Myocyte (in vitro differentiated cells): ENCODE data around the gene POLN. TPM values are rescaled to one million over a fixed set of nuclear protein-coding genes. Genes with fewer than 3 reads are reported as not detected.
"Not testable (repeated sequence)": the region's sequence is repeated elsewhere in the genome, so short reads cannot be mapped to it uniquely, and the experiment has no call there.

Experiments used
- DNase-seq: peaks from one replicate; pipeline ENCODE4 v3.0.0-alpha.2; 2012; ENCODE audit warnings: low read depth
- total RNA-seq: library from RNA; depleted of rRNA; stranded (reverse); fragments of >200 nt; gene quantifications from 2 replicates; pipeline ENCODE4 v1.2.3, GENCODE V29; 2014

Gene POLN
- total RNA-seq, 1 donor from 2014 or later: 7.8 TPM

DNA sequence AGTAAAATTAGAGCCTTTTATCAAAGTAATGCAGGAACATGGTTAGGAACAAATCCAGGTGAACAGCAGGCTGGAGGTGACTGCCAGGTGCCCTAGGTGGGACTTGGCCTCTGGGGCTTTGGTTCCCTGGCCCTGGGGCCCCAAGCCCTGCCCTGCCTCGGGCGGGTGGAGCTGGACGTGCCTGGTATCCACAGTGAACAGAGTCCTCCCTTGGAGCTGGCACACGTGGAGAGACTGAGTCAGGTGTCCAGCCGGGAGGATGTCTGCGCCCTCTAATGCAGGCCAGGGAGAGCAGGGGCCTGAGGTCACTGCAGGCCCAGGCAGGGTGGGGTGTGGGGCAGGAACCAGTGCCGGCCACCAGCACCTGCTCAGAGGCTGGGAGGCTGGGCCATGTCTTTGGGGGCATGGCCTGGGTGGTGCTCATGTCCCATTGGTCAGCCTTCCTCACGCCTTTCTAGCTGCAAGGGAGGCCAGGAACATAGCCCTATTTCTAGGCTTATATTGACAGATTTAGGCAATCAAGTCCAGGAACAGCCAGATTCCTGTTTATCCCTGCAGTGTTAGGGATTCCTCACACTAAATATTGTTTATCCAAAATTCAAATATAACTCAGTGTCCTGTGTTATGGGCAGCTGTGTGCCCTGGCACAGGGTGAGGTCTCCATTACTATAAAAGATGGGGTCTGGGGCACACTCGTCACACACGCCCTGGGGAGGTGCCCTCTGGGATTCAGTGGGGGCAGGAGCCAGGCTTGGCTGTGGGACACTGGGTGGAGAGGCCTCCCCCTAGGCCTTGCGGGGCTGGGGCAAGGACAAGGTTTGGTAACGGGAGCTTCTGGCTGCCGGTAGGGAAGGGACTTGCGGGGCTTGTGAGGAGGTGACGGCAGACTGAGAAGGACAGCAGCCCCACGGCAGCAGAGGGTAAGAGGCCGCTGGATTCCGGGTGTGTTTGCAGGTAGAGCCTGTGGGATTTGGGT, 197.1 kb downstream of the POLN start:
- DNase-seq: no peak

DNA sequence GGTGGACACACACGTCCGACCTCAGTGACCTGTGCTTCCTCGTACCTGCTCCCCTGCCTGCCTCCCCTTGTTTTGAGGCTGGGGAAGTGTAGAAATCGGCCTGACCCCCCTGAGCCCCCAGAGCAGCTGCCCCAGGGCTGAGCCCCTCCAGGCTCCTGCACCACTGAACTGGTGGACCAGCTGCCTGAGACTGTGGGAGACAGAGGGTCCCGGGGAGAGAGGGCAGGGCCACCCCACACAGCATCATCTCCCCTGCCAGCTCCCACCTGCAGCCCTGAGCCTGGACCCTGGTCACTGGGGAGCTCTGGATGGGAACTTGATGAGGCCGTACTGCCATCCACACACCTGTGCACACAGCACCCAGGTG, 197.8 kb downstream of the POLN start:
- DNase-seq: no peak

DNA sequence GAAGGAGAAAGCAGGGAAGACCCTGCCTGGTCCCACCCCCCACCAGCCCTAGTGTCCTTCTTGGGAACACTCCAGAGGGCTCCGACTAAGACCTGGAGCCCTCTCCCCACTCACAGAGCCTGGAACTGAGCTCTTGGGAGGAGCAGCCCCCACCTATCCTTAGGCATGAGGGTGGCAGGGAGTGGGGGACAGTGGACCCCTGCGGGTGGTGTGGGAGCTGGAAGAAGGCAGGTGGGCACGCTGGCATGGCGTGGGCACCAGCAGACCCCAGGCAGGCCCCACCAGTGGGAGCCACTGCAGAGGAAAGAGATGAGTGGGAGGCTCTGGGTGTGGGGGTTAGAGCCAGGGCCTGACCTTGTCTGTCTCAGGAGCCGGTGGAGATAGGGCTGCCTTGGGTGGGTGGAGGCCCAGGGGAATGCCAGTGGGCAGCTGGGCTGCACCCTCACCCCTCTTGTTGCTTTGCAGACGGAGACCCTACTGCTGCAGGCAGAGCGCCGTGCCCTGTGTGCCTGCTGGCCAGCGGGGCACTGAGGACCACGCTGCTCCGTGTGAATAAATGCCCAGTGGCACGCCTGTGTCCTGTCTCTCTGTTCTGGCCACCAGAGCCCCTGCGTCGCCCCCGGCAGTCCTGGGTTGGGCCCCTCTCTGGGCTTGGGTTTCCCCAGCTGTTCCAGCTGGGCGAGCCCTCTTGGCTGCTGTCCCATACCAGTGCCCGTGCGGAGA, 198.4 kb downstream of the POLN start:
- DNase-seq: no peak

DNA sequence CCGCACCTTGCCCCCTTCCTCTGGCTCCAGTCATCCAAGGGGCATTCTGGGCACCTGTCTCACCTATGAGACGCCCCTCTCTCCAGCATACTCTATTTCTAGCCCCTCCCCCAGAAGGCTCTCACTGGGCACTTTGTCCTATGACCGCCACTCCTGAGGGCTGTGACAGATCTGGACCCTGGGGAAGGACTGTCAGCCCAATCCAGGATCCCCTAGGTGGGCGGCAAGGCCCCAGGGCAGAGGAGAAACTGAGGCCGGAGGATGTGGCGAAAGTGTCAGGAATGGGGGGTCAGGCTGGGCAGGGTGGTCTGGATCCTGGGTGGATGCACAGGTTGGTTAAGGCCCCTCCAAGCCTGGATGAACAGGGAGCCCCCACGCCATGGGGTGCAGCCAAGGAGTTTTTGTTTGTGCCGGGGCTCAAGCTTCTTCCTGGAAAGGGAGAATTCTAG, 198.9 kb downstream of the POLN start:
- no peak for DNase-seq

DNA sequence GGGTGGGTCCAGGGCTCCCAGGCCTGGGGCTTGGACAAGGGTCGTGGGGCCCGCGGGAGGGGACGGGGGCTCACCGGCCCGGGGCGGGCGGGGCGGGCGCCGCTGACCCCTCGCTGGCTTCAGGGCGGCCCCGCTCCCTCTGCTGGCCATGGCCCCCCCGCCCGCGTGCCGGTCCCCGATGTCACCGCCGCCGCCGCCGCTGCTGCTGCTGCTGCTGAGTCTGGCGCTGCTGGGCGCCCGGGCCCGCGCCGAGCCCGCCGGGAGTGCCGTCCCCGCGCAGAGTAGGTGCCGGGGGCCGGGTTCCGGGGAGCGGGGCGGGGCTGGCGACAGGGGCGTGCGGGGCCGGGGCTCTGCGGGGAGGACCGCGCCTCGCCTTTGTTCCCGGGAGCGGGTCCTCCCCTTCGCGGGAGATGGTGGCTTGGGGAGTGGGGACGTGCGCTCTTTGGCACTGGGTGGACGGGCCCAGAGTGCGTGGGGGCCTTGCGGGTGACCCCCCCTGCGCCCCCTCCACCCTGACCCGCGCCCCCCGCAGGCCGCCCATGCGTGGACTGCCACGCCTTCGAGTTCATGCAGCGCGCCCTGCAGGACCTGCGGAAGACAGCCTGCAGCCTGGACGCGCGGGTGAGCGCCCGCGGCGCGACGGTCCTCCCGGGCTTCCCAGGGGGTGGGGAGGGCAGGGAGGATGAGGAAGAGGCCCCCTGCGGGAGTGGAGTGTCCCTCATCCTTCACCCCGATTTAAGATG, 199.5 kb downstream of the POLN start:
- DNase-seq: peak; percentile 21

DNA sequence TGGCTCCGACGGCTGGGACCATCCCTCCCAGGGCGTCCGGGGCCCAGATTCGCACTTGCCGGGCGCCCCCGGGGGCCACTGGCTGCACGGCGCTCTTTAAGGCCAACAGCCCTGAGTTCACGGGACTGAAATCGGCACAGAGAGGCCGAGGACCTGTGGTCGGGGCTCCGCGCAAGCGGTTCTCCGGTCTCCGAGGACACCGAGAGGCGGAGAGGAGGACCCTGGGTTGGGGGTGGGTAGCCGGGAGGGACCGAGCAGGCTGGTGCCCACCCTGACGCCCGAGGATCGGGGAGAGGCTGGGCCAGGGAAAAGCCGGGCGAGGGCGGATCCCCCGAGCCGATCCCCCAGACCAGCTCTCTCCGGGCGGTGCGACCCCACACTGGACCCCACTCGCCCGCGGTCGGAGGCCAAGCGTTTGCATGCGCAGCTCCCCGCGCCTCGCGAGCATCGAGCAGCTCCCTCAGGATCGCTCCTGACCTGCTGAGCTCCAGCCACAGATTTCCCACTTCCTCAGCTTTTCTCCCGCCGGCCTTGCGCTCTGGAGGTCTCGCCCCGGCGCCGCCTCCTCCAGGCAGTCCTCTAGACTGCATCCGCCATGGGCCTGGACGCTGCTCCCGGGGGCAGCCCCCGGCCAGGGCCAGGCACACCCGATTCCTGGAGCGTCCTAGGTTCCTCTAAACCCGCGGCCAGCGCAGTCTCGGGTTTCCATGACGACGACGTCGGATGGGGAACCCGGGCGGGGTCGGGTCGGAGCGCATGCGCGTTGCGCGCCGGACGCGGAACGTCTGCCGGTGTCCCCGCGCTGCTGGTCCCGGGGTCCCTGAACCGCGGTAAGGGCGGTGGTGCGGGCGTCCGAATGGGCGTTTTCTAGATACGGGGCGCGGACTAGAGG, 200.4 kb downstream of the POLN start:
- DNase-seq: peak; percentile 83

DNA sequence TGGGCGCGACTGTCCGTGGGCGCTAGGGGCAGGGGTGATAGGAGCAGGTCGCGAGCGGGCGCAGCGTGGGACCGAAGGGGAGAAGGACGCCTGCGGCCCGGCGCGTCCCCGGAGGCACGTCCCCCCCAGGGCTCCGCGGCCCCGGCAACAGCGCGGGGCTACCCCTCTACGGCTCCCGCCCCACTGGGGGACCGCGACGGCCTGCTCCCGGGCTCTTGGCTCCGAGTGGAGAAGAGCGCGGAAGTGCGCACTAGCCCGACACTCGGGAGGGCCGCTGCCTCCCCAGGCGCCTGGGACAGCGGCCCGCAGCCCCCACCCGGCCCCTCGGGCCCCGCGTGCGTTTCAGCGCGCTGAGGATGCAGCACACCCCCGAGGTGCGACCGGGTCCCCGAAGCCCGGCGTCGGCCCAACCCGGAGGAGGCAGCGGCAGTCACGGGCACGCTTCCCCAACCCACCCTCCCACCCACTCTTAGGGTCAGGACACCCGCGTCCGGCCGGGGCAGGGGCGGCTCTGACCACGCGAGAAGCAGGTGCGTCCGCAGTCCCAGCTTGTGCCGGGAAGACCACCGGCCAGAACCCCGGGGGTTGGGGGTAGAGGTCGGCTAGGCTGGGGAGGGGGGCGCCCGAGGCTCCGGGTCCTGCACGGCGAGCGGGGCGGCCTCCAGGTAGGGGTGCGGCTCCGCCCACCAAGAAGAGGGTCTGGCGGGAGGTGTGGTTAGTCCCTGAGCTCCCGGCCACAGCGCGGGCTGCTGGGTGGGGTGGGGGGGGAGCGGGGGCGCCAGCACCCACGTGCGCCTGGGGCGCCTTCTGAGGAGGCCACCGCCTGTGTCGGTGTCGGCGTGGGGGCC, 201.3 kb downstream of the POLN start:
- no peak for DNase-seq

DNA sequence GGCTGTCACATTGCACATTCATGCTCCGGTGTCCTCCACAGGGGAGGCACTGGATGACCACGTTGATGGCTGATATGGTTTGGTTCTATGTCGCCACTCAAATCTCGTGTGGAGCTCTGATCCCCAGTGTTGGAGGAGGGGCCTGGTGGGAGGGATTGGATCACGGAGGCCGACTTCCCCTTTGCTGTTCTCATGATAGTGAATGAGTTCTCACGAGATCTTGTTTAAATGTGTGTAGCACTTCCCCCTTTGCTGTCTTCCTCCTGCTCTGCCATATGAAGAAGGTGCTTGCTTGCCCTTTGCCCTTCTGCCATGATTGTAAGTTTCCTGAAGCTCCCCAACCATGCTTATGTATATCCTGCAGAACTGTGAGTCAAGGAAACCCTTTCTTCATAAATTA, 205.1 kb downstream of the POLN start:
- DNase-seq: no peak

DNA sequence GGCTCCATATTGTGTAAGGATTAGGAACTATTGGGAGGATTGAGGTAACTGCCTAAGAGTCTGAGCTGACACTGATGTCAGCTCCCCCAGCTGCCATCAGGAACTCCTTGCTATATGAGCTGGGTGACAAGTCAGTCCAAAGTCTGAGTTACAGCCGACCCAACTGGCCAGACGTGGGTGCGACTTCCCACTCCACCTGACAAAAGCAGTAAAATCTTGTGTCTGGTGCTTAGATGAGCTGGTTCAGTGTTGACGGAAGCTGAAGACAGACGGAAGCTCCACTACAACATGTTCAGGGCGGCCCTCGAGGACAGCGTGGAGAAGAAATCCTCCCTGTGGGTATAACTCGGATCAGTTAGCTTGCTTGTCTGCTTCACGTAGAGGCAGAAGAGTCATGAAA, 205.6 kb downstream of the POLN start:
- DNase-seq: no peak

DNA sequence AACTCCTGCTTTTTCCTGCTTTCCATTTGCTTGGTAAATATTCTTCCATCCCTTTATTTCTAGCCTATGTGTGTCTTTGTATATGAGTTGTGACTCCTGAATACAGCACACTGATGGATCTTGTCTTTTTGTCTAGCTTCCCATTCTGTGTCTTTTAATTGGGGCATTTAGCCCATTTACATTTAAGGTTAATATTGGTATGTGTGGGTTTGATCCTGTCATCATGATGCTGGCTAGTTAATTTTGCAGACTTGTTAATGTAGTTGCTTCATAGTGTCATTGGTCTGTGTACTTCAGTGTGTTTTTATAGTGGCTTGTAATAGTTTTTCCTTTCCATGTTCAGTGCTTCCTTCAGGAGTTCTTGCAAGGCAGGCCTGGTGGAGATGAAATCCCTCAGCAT, 210.8 kb downstream of the POLN start:
- DNase-seq: not testable (repeated sequence)

DNA sequence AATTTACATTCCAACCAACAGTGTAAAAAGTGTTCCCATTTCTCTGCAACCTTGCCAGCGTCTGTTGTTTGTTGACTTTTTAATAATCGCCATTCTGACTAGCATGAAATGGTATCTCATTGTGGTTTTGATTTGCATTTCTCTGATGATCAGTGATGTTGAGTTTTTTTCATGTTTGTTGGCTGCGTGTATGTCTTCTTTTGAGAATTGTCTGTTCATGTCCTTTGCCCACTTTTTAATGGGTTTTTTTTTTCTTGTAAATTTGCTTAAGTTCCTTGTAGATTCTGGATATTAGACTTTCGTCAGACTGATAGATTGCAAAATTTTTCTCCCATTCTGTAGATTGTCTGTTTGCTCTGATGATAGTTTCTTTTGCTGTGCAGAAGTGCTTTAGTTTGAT, 214.8 kb downstream of the POLN start:
- not testable (repeated sequence) for DNase-seq

DNA sequence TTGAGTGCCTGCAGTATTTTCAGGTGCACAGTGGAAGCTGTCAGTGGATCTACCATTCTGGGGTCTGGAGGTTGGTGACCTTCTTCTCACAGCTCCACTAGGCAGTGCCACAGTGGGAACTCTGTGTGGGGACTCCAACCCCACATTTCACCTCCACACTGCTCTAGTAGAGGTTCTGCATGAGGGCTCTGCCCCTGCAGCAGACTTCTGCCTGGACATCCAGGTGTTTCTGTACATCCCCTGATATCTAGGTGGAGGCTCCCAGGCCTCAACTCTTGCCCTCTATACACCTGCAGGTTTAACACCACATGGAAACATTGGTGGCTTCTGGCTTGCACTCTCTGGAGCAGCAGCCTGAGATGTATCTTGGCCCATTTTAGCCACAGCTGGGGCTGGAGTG, 216.1 kb downstream of the POLN start:
- DNase-seq: no peak

DNA sequence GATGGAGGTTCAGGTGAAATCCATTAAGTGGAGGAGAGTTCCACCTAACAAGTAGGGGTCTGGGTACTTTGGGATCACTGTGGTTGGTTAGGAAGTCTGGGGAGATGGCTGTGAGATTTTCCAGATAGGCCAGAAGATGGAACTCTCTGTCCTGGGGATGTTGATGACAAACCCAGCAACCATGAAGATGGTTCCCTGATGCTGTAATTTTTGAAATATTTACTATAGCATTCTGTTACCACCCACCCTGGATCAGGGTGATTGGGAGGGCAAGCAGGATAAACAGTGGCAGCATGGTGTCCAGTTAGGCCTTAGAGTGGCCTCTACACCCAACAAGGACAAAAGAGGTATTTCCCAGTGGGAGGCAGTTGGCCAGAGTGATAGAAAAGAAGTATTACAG, 217.2 kb downstream of the POLN start:
- no peak for DNase-seq

Other genes starting within 250 kb of the POLN start
- gene NELFA, start 233.1 kb downstream of the POLN start, total RNA-seq: 17.1 and 20.5 TPM in 2 replicates
- 8.2 and 8.9 TPM in 2 replicates for gene NAT8L, start 182.8 kb downstream of the POLN start, total RNA-seq
- 12.5 and 13.1 TPM in 2 replicates for gene HAUS3, start within 50 bp of the POLN start, total RNA-seq
- 39.3 and 56.4 TPM in 2 replicates for gene MXD4, start 20.0 kb upstream of the POLN start, total RNA-seq
- gene ZFYVE28, start 176.5 kb upstream of the POLN start, total RNA-seq: 0.86 and 1.6 TPM in 2 replicates
- gene CFAP99, start 176.8 kb upstream of the POLN start, total RNA-seq: not detected in 2 replicates
- gene RNF4, start 227.0 kb upstream of the POLN start, total RNA-seq: 42.0 and 56.3 TPM in 2 replicates